Activated CD4-positive, alpha-beta T cell treated with anti-CD3 and anti-CD28 coated beads, Interleukin-2, amount 10 ng/mL, durations not matched to agents 7 days and 5 days (primary cell): Measurements from ENCODE around the gene ZMYND11. TPM values are rescaled to one million over a fixed set of nuclear protein-coding genes. Genes with fewer than 3 reads are reported as not detected.
A peak's percentile ranks its signal among the peaks of the same experiment; 100 is the strongest.

Source experiments
- CTCF ChIA-PET: fragments of 350-600 bp; sonication (Branson Sonifier 250); formaldehyde crosslinking; loops from one replicate; lab custom pipeline; 2021; ENCODE audit warnings: antibody characterized with exemption; lab: Charles Lee
- POLR2A ChIA-PET: fragments of 350-600 bp; sonication (Branson Sonifier 250); formaldehyde crosslinking; loops from one replicate; lab custom pipeline; 2021; ENCODE audit warnings: antibody characterized with exemption; lab: Charles Lee
- DNase-seq: peaks from one replicate; pipeline ENCODE4 v3.0.0-alpha.2; 2020
- H3K27ac Mint-ChIP-seq: one replicate; pipeline ENCODE4 v1.8.0; 2021; ENCODE audit warnings: mild to moderate bottlenecking, moderate library complexity, mixed read lengths
- H3K27me3 Mint-ChIP-seq: one replicate; pipeline ENCODE4 v1.8.0; 2021; ENCODE audit warnings: mixed read lengths
- H3K36me3 Mint-ChIP-seq: one replicate; pipeline ENCODE4 v1.8.0; 2021; ENCODE audit warnings: low read depth, mixed read lengths
- H3K4me1 Mint-ChIP-seq: one replicate; pipeline ENCODE4 v1.8.0; 2021; ENCODE audit warnings: mixed read lengths
- H3K4me3 Mint-ChIP-seq: one replicate; pipeline ENCODE4 v1.8.0; 2021; ENCODE audit warnings: mild to moderate bottlenecking, moderate library complexity, mixed read lengths
- H3K9me3 Mint-ChIP-seq: one replicate; pipeline ENCODE4 v1.8.0; 2021; ENCODE audit warnings: mixed read lengths
- total RNA-seq, 2 experiments: library from RNA; stranded (reverse); gene quantifications; one replicate each; pipeline ENCODE4 v1.2.3, GENCODE V29; 2021

The ZMYND11 gene
- total RNA-seq, 2 experiments from 2014 or later = 37.5 to 44.3 TPM

GRCh38 chr10:137031-137430, 1.8 kb downstream of the ZMYND11 start:
- Mint-ChIP-seq H3K27ac (peak overlapping the region; percentile 92), H3K4me1 (peaks cover 36% of the 10 kb centered on the region), H3K9me3 (no peaks in the 10 kb centered on the region), H3K4me3 (peak overlapping the region; percentile 78), H3K36me3 (peaks cover 2% of the 10 kb centered on the region), H3K27me3 (no peaks in the 10 kb centered on the region)
- peak; percentile 41 for DNase-seq
- POLR2A ChIA-PET = no interaction called here
- CTCF ChIA-PET = interaction anchor here (1.0 to 2.4 kb wide), 2 partner anchors 10 to 15 kb away, joined by 3 to 6 read pairs; no protein-coding TSS in a partner anchor

- H3K4me1 Mint-ChIP-seq = peaks cover 36% of the 10 kb centered on the region
- CTCF ChIA-PET = interaction anchor here (0.7 to 2.4 kb wide), 3 partner anchors 10 to 27 kb away, joined by 3 to 6 read pairs (median 3); no protein-coding TSS in a partner anchor
- H3K27ac Mint-ChIP-seq = no peak overlapping the region
- no peaks in the 10 kb centered on the region for H3K27me3 Mint-ChIP-seq
- no peak overlapping the region for H3K4me3 Mint-ChIP-seq
- POLR2A ChIA-PET = no interaction called here
- no peak for DNase-seq
- H3K9me3 Mint-ChIP-seq = no peaks in the 10 kb centered on the region
- peaks cover 2% of the 10 kb centered on the region for H3K36me3 Mint-ChIP-seq
These were observed 2.4 kb downstream of the ZMYND11 start for GRCh38 chr10:137606-138005.

GRCh38 chr10:142371-142770, 7.1 kb downstream of the ZMYND11 start:
- no peak for DNase-seq
- Mint-ChIP-seq H3K4me1 (peaks cover 9% of the 10 kb centered on the region), H3K9me3 (peaks cover 5% of the 10 kb centered on the region), H3K4me3 (no peak overlapping the region), H3K27ac (no peak overlapping the region), H3K27me3 (no peaks in the 10 kb centered on the region), H3K36me3 (peaks cover 5% of the 10 kb centered on the region)
- CTCF ChIA-PET = interaction anchor here (0.8 kb wide), 1 partner anchor 51 kb away, joined by 4 read pairs; no protein-coding TSS in a partner anchor
- POLR2A ChIA-PET = no interaction called here

- peaks cover 16% of the 10 kb centered on the region for H3K36me3 Mint-ChIP-seq
These were observed 17.7 kb downstream of the ZMYND11 start for GRCh38 chr10:152915-153314.

GRCh38 chr10:154348-154747, 19.1 kb downstream of the ZMYND11 start:
- no peak overlapping the region for H3K27ac Mint-ChIP-seq
- H3K9me3 Mint-ChIP-seq = no peaks in the 10 kb centered on the region
- H3K4me1 Mint-ChIP-seq = no peaks in the 10 kb centered on the region
- H3K4me3 Mint-ChIP-seq = no peak overlapping the region
- DNase-seq = no peak
- ChIA-PET CTCF (no interaction called here), POLR2A (interaction anchor here (0.6 kb wide), 1 partner anchor 346 kb away, joined by 5 read pairs; no protein-coding TSS in a partner anchor)
- H3K36me3 Mint-ChIP-seq = peaks cover 12% of the 10 kb centered on the region
- no peaks in the 10 kb centered on the region for H3K27me3 Mint-ChIP-seq

More at GRCh38 chr10:152915-153314, 17.7 kb downstream of the ZMYND11 start:
- Mint-ChIP-seq H3K27me3 (no peaks in the 10 kb centered on the region), H3K4me3 (no peak overlapping the region), H3K4me1 (no peaks in the 10 kb centered on the region), H3K27ac (no peak overlapping the region), H3K9me3 (peaks cover 5% of the 10 kb centered on the region)
- POLR2A ChIA-PET = no interaction called here
- CTCF ChIA-PET = interaction anchor here (1.8 kb wide), 1 partner anchor 16 kb away, joined by 6 read pairs; no protein-coding TSS in a partner anchor
- no peak for DNase-seq

- Mint-ChIP-seq H3K36me3 (peaks cover 11% of the 10 kb centered on the region), H3K9me3 (peaks cover 3% of the 10 kb centered on the region), H3K27ac (no peak overlapping the region), H3K27me3 (no peaks in the 10 kb centered on the region), H3K4me1 (no peaks in the 10 kb centered on the region), H3K4me3 (no peak overlapping the region)
- ChIA-PET POLR2A (no interaction called here), CTCF (no interaction called here)
- DNase-seq = no peak
These were observed 32.1 kb downstream of the ZMYND11 start for GRCh38 chr10:167383-167782.

- Mint-ChIP-seq H3K9me3 (no peaks in the 10 kb centered on the region), H3K27me3 (no peaks in the 10 kb centered on the region), H3K27ac (no peak overlapping the region), H3K4me1 (peaks cover 5% of the 10 kb centered on the region), H3K4me3 (no peak overlapping the region), H3K36me3 (peaks cover 3% of the 10 kb centered on the region)
- ChIA-PET CTCF (interaction anchor here (1.2 to 1.4 kb wide), 2 partner anchors 9 to 13 kb away, joined by 3 to 4 read pairs; no protein-coding TSS in a partner anchor), POLR2A (no interaction called here)
- no peak for DNase-seq
These were observed 38.5 kb downstream of the ZMYND11 start for GRCh38 chr10:173741-174140.

- ChIA-PET POLR2A (no interaction called here), CTCF (no interaction called here)
- peaks cover 6% of the 10 kb centered on the region for H3K4me1 Mint-ChIP-seq
- no peaks in the 10 kb centered on the region for H3K27me3 Mint-ChIP-seq
- H3K4me3 Mint-ChIP-seq = no peak overlapping the region
- H3K36me3 Mint-ChIP-seq = peaks cover 7% of the 10 kb centered on the region
- H3K27ac Mint-ChIP-seq = no peak overlapping the region
- no peaks in the 10 kb centered on the region for H3K9me3 Mint-ChIP-seq
- DNase-seq = no peak
These were observed 41.4 kb downstream of the ZMYND11 start for GRCh38 chr10:176677-177076.

GRCh38 chr10:178208-178607, 43.0 kb downstream of the ZMYND11 start:
- POLR2A ChIA-PET = no interaction called here
- Mint-ChIP-seq H3K27ac (no peak overlapping the region), H3K9me3 (peaks cover 2% of the 10 kb centered on the region), H3K4me1 (peaks cover 12% of the 10 kb centered on the region), H3K4me3 (no peak overlapping the region), H3K36me3 (peaks cover 18% of the 10 kb centered on the region), H3K27me3 (no peaks in the 10 kb centered on the region)
- CTCF ChIA-PET = no interaction called here
- DNase-seq = no peak

- H3K4me1 Mint-ChIP-seq = peaks cover 15% of the 10 kb centered on the region
- CTCF ChIA-PET = no interaction called here
- H3K36me3 Mint-ChIP-seq = peaks cover 23% of the 10 kb centered on the region
- POLR2A ChIA-PET = no interaction called here
- H3K27me3 Mint-ChIP-seq = no peaks in the 10 kb centered on the region
- no peak for DNase-seq
- no peak overlapping the region for H3K4me3 Mint-ChIP-seq
- H3K27ac Mint-ChIP-seq = no peak overlapping the region
- H3K9me3 Mint-ChIP-seq = peaks cover 6% of the 10 kb centered on the region
These were observed 43.5 kb downstream of the ZMYND11 start for GRCh38 chr10:178723-179122.

GRCh38 chr10:182441-183201, 47.4 kb downstream of the ZMYND11 start:
- H3K4me1 Mint-ChIP-seq = peaks cover 10% of the 10 kb centered on the region
- no peaks in the 10 kb centered on the region for H3K27me3 Mint-ChIP-seq
- H3K4me3 Mint-ChIP-seq = no peak overlapping the region
- ChIA-PET POLR2A (interaction anchor here (0.7 kb wide), 1 partner anchor 52 kb away, joined by 7 read pairs; no protein-coding TSS in a partner anchor), CTCF (interaction anchor here (0.9 to 1.7 kb wide), 2 partner anchors 9 to 48 kb away, joined by 4 to 6 read pairs; no protein-coding TSS in a partner anchor)
- no peak for DNase-seq
- H3K9me3 Mint-ChIP-seq = peaks cover 17% of the 10 kb centered on the region
- H3K27ac Mint-ChIP-seq = peak overlapping the region; percentile 23
- H3K36me3 Mint-ChIP-seq = peaks cover 41% of the 10 kb centered on the region

GRCh38 chr10:184174-184573, 48.9 kb downstream of the ZMYND11 start:
- POLR2A ChIA-PET = no interaction called here
- CTCF ChIA-PET = interaction anchor here (0.6 to 1.1 kb wide), 2 partner anchors 15 to 47 kb away, joined by 3 to 4 read pairs; no protein-coding TSS in a partner anchor
- H3K27ac Mint-ChIP-seq = no peak overlapping the region
- peaks cover 44% of the 10 kb centered on the region for H3K36me3 Mint-ChIP-seq
- H3K27me3 Mint-ChIP-seq = no peaks in the 10 kb centered on the region
- peaks cover 17% of the 10 kb centered on the region for H3K9me3 Mint-ChIP-seq
- H3K4me3 Mint-ChIP-seq = no peak overlapping the region
- H3K4me1 Mint-ChIP-seq = peaks cover 11% of the 10 kb centered on the region
- no peak for DNase-seq

- ChIA-PET POLR2A (no interaction called here), CTCF (interaction anchor here (0.6 to 1.1 kb wide), 2 partner anchors 14 to 46 kb away, joined by 3 to 4 read pairs; no protein-coding TSS in a partner anchor)
- no peak for DNase-seq
- no peak overlapping the region for H3K4me3 Mint-ChIP-seq
- peaks cover 11% of the 10 kb centered on the region for H3K4me1 Mint-ChIP-seq
- H3K9me3 Mint-ChIP-seq = peaks cover 17% of the 10 kb centered on the region
- H3K27me3 Mint-ChIP-seq = no peaks in the 10 kb centered on the region
- no peak overlapping the region for H3K27ac Mint-ChIP-seq
- H3K36me3 Mint-ChIP-seq = peaks cover 42% of the 10 kb centered on the region
These were observed 49.7 kb downstream of the ZMYND11 start for GRCh38 chr10:184911-185310.
